HG02870 (cell line): ENCODE measurements around the gene PLEKHA4.
"Not testable (repeated sequence)": the region's sequence is repeated elsewhere in the genome, so short reads cannot be mapped to it uniquely, and the experiment has no call there.

Source experiments
- ATAC-seq: cut with Tn5 transposase; IDR thresholded peaks from one replicate; pipeline ENCODE4 v1.9.1; 2021; ENCODE audit warnings: mild to moderate bottlenecking, moderate library complexity; ENCODE audit not compliant: unreplicated experiment

The PLEKHA4 gene

GRCh38 chr19:48890551-48890950 is 22.1 kb upstream of the PLEKHA4 start:
- ATAC-seq = no peak

DNA sequence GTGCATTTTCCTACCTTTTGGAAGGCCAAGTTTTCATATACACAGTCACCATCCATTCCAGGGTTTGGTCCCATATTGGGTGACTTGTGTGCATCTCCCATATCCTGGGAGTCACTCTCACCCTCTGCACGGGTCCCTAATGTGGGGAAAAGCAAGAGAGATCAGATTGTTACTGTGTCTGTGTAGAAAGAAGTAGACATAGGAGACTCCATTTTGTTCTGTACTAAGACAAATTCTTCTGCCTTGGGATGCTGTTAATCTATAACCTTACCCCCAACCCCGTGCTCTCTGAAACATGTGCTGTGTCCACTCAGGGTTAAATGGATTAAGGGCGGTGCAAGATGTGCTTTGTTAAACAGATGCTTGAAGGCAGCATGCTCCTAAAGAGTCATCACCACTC is 21.1 kb upstream of the PLEKHA4 start:
- ATAC-seq = not testable (repeated sequence)

- ATAC-seq = no peak
These were observed 19.6 kb upstream of the PLEKHA4 start for GRCh38 chr19:48887861-48888612.

GRCh38 chr19:48883726-48884125 is 15.3 kb upstream of the PLEKHA4 start:
- no peak for ATAC-seq

GRCh38 chr19:48881741-48882657 is 13.6 kb upstream of the PLEKHA4 start:
- no peak for ATAC-seq

- not testable (repeated sequence) for ATAC-seq
These were observed 11.3 kb upstream of the PLEKHA4 start for GRCh38 chr19:48879696-48880095.

DNA sequence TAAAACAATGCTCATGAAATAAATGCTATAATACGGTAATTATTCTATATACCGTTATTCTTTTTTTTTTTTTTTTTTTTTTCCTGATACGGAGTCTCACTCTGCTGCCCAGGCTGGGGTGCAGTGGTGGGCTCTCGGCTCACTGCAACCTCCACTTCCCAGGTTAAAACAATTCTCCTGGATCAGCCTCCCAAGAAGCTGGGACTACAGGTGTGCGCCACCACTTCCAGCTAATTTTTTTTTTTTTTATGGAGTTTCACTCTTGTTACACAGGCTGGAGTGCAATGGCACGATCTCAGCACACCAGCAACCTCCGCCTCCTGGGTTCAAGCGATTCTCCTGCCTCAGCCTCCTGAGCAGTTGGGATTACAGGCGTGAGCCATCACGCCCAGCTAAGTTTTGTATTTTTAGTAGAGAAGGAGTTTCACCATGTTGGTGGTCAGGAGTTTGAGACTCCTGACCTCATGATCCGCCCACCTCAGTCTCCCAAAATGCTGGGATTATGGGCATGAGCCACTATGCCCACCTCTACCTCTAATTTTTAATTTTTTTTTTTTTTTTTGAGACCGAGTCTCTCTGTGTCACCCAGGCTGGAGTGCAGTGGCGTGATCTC is 10.7 kb upstream of the PLEKHA4 start:
- no peak for ATAC-seq

DNA sequence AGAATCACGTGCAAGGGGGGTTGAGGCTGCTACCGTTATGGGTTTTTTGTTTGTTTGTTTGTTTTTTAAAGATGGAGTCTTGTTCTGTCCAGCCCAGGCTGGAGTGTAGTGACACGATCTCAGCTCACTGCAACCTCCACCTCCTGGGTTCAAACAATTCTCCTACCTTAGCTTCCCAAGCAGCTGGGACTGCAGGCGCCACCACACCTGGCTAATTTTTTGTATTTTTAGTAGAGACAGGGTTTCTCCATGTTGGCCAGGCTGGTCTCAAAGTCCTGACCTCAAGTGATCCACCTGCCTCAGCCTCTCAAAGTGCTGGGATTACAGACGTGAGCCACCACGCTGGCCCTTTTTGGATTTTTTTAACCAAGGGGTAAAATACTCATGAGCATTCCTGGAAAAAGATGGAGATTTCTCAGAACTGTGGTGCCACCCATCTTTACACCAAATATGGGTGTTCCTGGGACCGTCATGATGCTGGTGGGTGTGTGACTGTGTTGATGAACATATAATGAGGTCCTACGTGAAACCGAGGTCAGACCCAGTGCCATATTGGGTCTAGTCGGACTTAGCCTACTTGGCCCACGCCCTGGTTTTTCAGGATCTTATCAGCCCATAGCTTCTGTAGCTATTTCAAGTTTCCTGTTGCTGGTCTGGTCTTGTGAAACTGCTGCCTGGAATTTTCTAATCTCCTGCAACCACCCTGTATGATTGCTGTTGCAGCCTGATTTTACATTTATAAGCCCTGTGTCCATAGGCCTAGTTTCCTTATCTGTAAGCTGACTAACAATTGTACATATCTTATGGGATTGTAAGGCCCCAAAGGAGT is 10.0 kb upstream of the PLEKHA4 start:
- ATAC-seq = no peak

DNA sequence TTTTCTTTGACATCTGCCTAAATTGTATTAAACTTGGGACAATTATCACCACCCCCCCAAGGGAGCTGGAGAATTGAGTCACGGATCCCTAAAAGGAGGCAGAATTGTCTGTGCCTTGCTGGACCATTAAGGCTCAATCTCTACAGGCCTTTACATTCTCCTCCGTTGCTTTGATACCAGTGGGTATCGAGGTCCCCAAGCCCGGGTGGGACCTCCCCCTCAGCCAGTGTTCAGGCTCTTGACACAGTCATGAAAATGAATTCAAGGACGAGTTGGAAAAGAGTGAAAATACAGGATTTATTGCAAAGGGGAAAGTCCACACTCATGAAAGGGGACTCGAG is 9.4 kb upstream of the PLEKHA4 start:
- ATAC-seq = no peak

GRCh38 chr19:48876043-48876981 is 7.9 kb upstream of the PLEKHA4 start:
- ATAC-seq = not testable (repeated sequence)

GRCh38 chr19:48874303-48875135 is 6.1 kb upstream of the PLEKHA4 start:
- ATAC-seq = no peak

DNA sequence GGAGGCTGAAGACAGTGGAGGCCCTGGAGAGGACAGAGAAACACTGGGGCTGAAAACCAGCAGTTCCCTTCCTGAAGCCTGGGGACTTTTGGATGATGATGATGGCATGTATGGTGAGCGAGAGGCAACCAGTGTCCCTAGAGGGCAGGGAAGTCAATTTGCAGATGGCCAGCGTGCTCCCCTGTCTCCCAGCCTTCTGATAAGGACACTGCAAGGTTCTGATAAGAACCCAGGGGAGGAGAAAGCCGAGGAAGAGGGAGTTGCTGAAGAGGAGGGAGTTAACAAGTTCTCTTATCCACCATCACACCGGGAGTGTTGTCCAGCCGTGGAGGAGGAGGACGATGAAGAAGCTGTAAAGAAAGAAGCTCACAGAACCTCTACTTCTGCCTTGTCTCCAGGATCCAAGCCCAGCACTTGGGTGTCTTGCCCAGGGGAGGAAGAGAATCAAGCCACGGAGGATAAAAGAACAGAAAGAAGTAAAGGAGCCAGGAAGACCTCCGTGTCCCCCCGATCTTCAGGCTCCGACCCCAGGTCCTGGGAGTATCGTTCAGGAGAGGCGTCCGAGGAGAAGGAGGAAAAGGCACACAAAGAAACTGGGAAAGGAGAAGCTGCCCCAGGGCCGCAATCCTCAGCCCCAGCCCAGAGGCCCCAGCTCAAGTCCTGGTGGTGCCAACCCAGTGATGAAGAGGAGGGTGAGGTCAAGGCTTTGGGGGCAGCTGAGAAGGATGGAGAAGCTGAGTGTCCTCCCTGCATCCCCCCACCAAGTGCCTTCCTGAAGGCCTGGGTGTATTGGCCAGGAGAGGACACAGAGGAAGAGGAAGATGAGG is 5.3 kb upstream of the PLEKHA4 start:
- no peak for ATAC-seq

DNA sequence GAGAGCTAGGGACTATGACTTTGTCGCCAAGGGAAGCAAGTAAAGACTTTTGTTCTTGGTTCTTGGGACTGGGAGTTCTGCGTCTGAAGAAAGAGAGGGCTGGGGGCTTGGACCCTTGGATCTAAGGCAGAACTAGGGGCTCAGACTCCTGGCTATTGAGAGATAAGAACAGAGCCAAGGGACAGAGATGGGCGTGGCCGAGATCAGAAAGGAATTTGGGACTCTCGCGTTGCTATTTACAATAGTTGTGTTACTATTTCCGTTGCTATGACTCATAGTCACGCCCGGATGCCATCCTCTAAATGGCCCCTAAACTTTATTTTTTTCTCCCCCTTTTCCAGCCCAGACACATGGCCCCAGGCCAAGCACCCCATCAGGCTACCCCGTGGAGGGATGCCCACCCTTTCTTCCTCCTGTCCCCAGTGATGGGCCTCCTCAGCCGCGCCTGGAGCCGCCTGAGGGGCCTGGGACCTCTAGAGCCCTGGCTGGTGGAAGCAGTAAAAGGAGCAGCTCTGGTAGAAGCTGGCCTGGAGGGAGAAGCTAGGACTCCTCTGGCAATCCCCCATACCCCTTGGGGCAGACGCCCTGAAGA is 4.6 kb upstream of the PLEKHA4 start:
- ATAC-seq = no peak

DNA sequence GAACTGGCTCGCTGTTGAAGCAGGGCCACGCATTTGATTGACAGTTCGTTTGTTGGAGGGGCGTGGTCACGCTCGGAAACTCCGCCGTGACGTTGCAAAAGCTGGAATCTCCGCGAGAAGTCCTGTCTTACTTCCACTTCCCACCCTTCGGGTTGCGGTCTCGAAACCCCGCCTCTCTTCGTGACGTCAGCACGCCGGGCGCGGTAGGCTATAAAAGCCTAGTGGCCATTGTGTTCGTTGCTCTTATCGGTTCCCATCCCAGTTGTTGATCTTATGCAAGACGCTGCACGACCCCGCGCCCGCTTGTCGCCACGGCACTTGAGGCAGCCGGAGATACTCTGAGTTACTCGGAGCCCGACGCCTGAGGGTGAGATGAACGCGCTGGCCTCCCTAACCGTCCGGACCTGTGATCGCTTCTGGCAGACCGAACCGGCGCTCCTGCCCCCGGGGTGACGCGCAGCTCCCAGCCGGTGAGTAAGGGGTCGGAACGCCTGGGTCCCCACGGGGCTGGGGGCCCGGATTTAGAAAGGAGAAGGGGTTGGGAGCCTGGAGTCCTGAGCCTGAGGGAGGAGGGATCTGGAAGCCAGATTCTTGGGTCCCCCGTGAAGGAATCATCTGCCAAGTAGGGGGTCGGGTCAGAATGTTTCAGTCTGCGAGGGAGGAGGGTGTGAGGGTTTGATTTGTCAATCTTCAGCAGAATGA is 3.9 kb upstream of the PLEKHA4 start, which contains the start of gene PPP1R15A:
PPP1R15A (plus strand) TSS at position 240 of the 702 bp plus-strand sequence. CDS start 813 bp downstream, outside the sequence.
- no peak for ATAC-seq

- ATAC-seq = not testable (repeated sequence)
These were observed 3.2 kb upstream of the PLEKHA4 start for GRCh38 chr19:48871471-48872181.

GRCh38 chr19:48870048-48870447 is 1.6 kb upstream of the PLEKHA4 start:
- no peak for ATAC-seq
